ENCODE data around the gene BRS3. TPM values are rescaled to one million over a fixed set of nuclear protein-coding genes. Genes with fewer than 3 reads are reported as not detected.

BRS3 gene
- polyA plus RNA-seq, 1 donor (not counting 4 experiments of a cell fraction or from before 2014, with no cell fraction given), result not detected

DNA sequence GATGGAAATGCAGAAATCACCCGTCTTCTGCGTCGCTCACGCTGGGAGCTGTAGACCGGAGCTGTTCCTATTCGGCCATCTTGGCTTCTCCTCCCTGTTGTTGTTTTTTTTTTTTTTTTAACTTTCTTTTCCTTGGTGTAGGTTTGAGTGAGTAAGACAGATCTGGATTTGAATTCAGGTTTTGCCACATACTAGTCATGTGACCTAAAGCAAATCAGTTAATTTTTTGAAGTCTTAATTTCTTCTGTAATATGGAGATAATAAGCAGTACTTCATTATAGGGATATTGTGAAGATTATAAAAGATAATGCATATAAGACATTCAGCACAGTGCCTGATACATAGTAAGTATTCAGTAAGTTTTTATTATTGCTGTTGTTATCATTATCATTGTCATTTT, 41.5 kb upstream of the BRS3 start:
- dilution Hi-C loops (cut with MboI; ENCODE audit: extremely low pct_ligation_motif_present, low sequenced_read_pairs), result no loop called here

DNA sequence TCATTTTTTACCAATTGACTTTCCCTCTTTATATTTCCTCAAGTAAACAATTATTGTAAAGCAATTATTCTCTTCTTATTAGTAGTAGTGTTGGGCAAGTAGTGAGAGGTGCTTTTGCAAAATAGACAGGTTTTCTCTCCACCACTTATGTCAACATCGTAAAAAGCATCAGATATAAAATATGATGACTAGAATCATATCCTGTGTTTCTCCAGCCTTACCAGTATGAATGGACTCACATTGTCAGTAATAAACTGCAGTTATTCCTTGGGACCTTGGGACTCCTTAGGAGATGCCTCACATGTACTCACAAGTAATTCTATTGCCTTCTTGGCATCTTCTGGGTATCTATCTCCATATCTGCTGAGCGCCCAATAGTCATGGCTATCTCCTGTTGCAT, 40.4 kb upstream of the BRS3 start:
- Histone ChIP-seq H3K27me3 (ENCODE audit: control insufficient read depth, extremely low read depth, insufficient read depth, low read length) (no peaks in the 10 kb centered on the region), H3K9me1 (ENCODE audit: control insufficient read depth, extremely low read depth, insufficient read depth, low read length) (no peaks in the 10 kb centered on the region), H4K20me1 (ENCODE audit: control insufficient read depth, extremely low read depth, insufficient read depth, low read length) (no peaks in the 10 kb centered on the region), H3K9ac (ENCODE audit: control insufficient read depth, extremely low read depth, insufficient read depth, low read length) (no peak overlapping the region), H3K4me3 (ENCODE audit: control insufficient read depth in 2 of 3, extremely low read depth in 1 of 3, insufficient read depth in 2 of 3, low read depth in 1 of 3, low read length in 3 of 3) (no peak overlapping the region), H3K4me2 (ENCODE audit: control insufficient read depth, extremely low read depth, insufficient read depth, low read depth, low read length) (no peak overlapping the region), H3K4me1 (ENCODE audit: control insufficient read depth, extremely low read depth, insufficient read depth, low read length) (no peaks in the 10 kb centered on the region), H3K36me3 (ENCODE audit: control insufficient read depth in 2 of 2, extremely low read depth in 1 of 2, insufficient read depth in 2 of 2, low read length in 2 of 2) (no peaks in the 10 kb centered on the region), H3K27ac (ENCODE audit: control insufficient read depth, insufficient read depth, low read length) (no peak overlapping the region), H2AFZ (ENCODE audit: control insufficient read depth, low read length) (no peak overlapping the region), H3K9me3 (ENCODE audit: control insufficient read depth, low read depth, low read length) (no peaks in the 10 kb centered on the region), H3K79me2 (ENCODE audit: control insufficient read depth, insufficient read depth, low read length) (no peaks in the 10 kb centered on the region)
- dilution Hi-C loops (cut with MboI; ENCODE audit: extremely low pct_ligation_motif_present, low sequenced_read_pairs), result no loop called here
- FAIRE-seq (no peak), DNase-seq (ENCODE audit: low read depth, low spot score) (no peak)
- TF ChIP-seq EZH2 (IDR thresholded peaks at IDR 0.05; ENCODE audit: low read length) (no peak), CTCF (optimal IDR thresholded peaks at IDR 0.05 in 1 of 3, IDR thresholded peaks at IDR 0.05 in 1 of 3, conservative IDR thresholded peaks at IDR 0.05 in 1 of 3; ENCODE audit: extremely low read depth in 1 of 3, insufficient read depth in 2 of 3, low read length in 3 of 3) (no peak)

More for the DNA sequence above, 41.5 kb upstream of the BRS3 start:
- Histone ChIP-seq H3K27me3 (ENCODE audit: control insufficient read depth, extremely low read depth, insufficient read depth, low read length) (no peaks in the 10 kb centered on the region), H3K4me3 (ENCODE audit: control insufficient read depth in 2 of 3, extremely low read depth in 1 of 3, insufficient read depth in 2 of 3, low read depth in 1 of 3, low read length in 3 of 3) (no peak overlapping the region), H3K36me3 (ENCODE audit: control insufficient read depth in 2 of 2, extremely low read depth in 1 of 2, insufficient read depth in 2 of 2, low read length in 2 of 2) (no peaks in the 10 kb centered on the region), H4K20me1 (ENCODE audit: control insufficient read depth, extremely low read depth, insufficient read depth, low read length) (no peaks in the 10 kb centered on the region), H3K9me3 (ENCODE audit: control insufficient read depth, low read depth, low read length) (no peaks in the 10 kb centered on the region), H3K27ac (ENCODE audit: control insufficient read depth, insufficient read depth, low read length) (no peak overlapping the region), H3K4me1 (ENCODE audit: control insufficient read depth, extremely low read depth, insufficient read depth, low read length) (no peaks in the 10 kb centered on the region), H3K79me2 (ENCODE audit: control insufficient read depth, insufficient read depth, low read length) (no peaks in the 10 kb centered on the region), H3K9me1 (ENCODE audit: control insufficient read depth, extremely low read depth, insufficient read depth, low read length) (no peaks in the 10 kb centered on the region), H3K4me2 (ENCODE audit: control insufficient read depth, extremely low read depth, insufficient read depth, low read depth, low read length) (no peak overlapping the region), H2AFZ (ENCODE audit: control insufficient read depth, low read length) (no peak overlapping the region), H3K9ac (ENCODE audit: control insufficient read depth, extremely low read depth, insufficient read depth, low read length) (no peak overlapping the region)
- no peak for TF ChIP-seq EZH2 (IDR thresholded peaks at IDR 0.05; ENCODE audit: low read length)
- no peak for TF ChIP-seq CTCF (optimal IDR thresholded peaks at IDR 0.05 in 1 of 3, IDR thresholded peaks at IDR 0.05 in 1 of 3, conservative IDR thresholded peaks at IDR 0.05 in 1 of 3; ENCODE audit: extremely low read depth in 1 of 3, insufficient read depth in 2 of 3, low read length in 3 of 3)
- DNase-seq (ENCODE audit: low read depth, low spot score) (no peak), FAIRE-seq (no peak)
